ENCODE measurements around the gene HPCA. TPM values are rescaled to one million over a fixed set of nuclear protein-coding genes. Genes with fewer than 3 reads are reported as not detected.

The HPCA gene
- total RNA-seq, 4 donors from 2014 or later, result 0.64 to 0.96 TPM; not detected in 2

- intact Hi-C loops (cut with DNase I; ENCODE audit: low total_unique reads), result no loop called here
- H3K4me3 ChIP-seq, result no peak overlapping the region
- no peaks in the 10 kb centered on the region for H3K9me3 ChIP-seq
- no peak for TF ChIP-seq EP300 (IDR thresholded peaks at IDR 0.05; ENCODE audit: low read depth)
- TF ChIP-seq POLR2A (IDR thresholded peaks at IDR 0.05), result no peak
- no peak for TF ChIP-seq POLR2AphosphoS5 (IDR thresholded peaks at IDR 0.05)
- no peak for TF ChIP-seq CTCF (IDR thresholded peaks at IDR 0.05)
- DNase-seq, result no peak
- 18 to 36% methylated on average over 1 to 4 of the region's 4 CpGs for WGBS, 2 donors (ENCODE audit: low coverage in 1 of 2)
- H3K4me1 ChIP-seq, result peaks cover 0 to 40% (median 20%) of the 10 kb centered on the region in 4 donors
- H3K27ac ChIP-seq, result peak overlapping the region; percentile 46 to 92 (median 88)
- H3K27me3 ChIP-seq, result no peaks in the 10 kb centered on the region
- in situ Hi-C loops (cut with MboI; ENCODE audit: low pct_ligation_motif_present in 1 of 4, low pct_unique_long_range_greater_than_20kb in 1 of 4, low sequenced_read_pairs in 3 of 4), result no loop called here
- H3K36me3 ChIP-seq, result no peaks in the 10 kb centered on the region
Measured at GRCh38 chr1:32907435-32907834, 21.1 kb downstream of the HPCA start.

GRCh38 chr1:32910319-32910718, 24.0 kb downstream of the HPCA start:
- H3K27me3 ChIP-seq, result no peaks in the 10 kb centered on the region
- in situ Hi-C loops (cut with MboI; ENCODE audit: low pct_ligation_motif_present in 1 of 4, low pct_unique_long_range_greater_than_20kb in 1 of 4, low sequenced_read_pairs in 3 of 4) (no loop called here), intact Hi-C loops (cut with DNase I; ENCODE audit: low total_unique reads) (no loop called here)
- no peak overlapping the region for H3K4me3 ChIP-seq
- peaks cover 0 to 27% (median 14%) of the 10 kb centered on the region in 4 donors for H3K4me1 ChIP-seq
- no peak overlapping the region for H3K27ac ChIP-seq
- no peaks in the 10 kb centered on the region for H3K9me3 ChIP-seq
- H3K36me3 ChIP-seq, result no peaks in the 10 kb centered on the region
- no peak for DNase-seq
- 96 to 100% methylated on average over 4 to 5 of the region's 5 CpGs for WGBS, 2 donors (ENCODE audit: low coverage in 1 of 2)
- no peak for TF ChIP-seq EP300 (IDR thresholded peaks at IDR 0.05; ENCODE audit: low read depth)

GRCh38 chr1:32915766-32916706, 29.7 kb downstream of the HPCA start:
- WGBS, 2 donors (ENCODE audit: low coverage in 1 of 2), result 91 to 92% methylated on average over 12 of the region's 12 CpGs
- in situ Hi-C loops (cut with MboI; ENCODE audit: low pct_ligation_motif_present in 1 of 4, low pct_unique_long_range_greater_than_20kb in 1 of 4, low sequenced_read_pairs in 3 of 4), result no loop called here
- no peak overlapping the region for H3K4me3 ChIP-seq

GRCh38 chr1:32917521-32917920, 31.2 kb downstream of the HPCA start:
- Histone ChIP-seq H3K4me1 (peaks cover 3 to 26% (median 12%) of the 10 kb centered on the region in 4 donors), H3K27ac (peak overlapping the region in 3 of 4 donors; percentile 38 to 69 (median 62)), H3K4me3 (no peak overlapping the region), H3K27me3 (peaks cover 5% of the 10 kb centered on the region), H3K9me3 (no peaks in the 10 kb centered on the region), H3K36me3 (no peaks in the 10 kb centered on the region)
- 58 to 62% methylated on average over 2 to 7 of the region's 7 CpGs for WGBS, 2 donors (ENCODE audit: low coverage in 1 of 2)
- DNase-seq, result no peak
- TF ChIP-seq EP300 (IDR thresholded peaks at IDR 0.05; ENCODE audit: low read depth) (no peak), POLR2AphosphoS5 (IDR thresholded peaks at IDR 0.05) (no peak), POLR2A (IDR thresholded peaks at IDR 0.05) (no peak), CTCF (IDR thresholded peaks at IDR 0.05) (no peak)
- intact Hi-C loops (cut with DNase I; ENCODE audit: low total_unique reads) (no loop called here), in situ Hi-C loops (cut with MboI; ENCODE audit: low pct_ligation_motif_present in 1 of 4, low pct_unique_long_range_greater_than_20kb in 1 of 4, low sequenced_read_pairs in 3 of 4) (no loop called here)

More at GRCh38 chr1:32915766-32916706, 29.7 kb downstream of the HPCA start:
- peak overlapping the region in 2 of 4 donors; percentile 14 to 38 for H3K27ac ChIP-seq
- H3K9me3 ChIP-seq, result no peaks in the 10 kb centered on the region
- no peaks in the 10 kb centered on the region for H3K27me3 ChIP-seq
- TF ChIP-seq CTCF (IDR thresholded peaks at IDR 0.05) (no peak), POLR2AphosphoS5 (IDR thresholded peaks at IDR 0.05) (no peak), POLR2A (IDR thresholded peaks at IDR 0.05) (no peak), EP300 (IDR thresholded peaks at IDR 0.05; ENCODE audit: low read depth) (no peak)
- H3K36me3 ChIP-seq, result no peaks in the 10 kb centered on the region
- intact Hi-C loops (cut with DNase I; ENCODE audit: low total_unique reads), result no loop called here
- DNase-seq, result no peak
- peaks cover 3 to 26% (median 12%) of the 10 kb centered on the region in 4 donors for H3K4me1 ChIP-seq
